Activated CD4-positive, alpha-beta T cell treated with anti-CD3 and anti-CD28 coated beads for 48 hours (primary cell): ENCODE measurements around the gene LRRD1.
A peak's percentile ranks its signal among the peaks of the same experiment; 100 is the strongest.
"Not testable (repeated sequence)": the region's sequence is repeated elsewhere in the genome, so short reads cannot be mapped to it uniquely, and the experiment has no call there.

Experiments used
- DNase-seq: peaks from one replicate; pipeline ENCODE4 v3.0.0-alpha.2; 2020

Gene LRRD1

DNA sequence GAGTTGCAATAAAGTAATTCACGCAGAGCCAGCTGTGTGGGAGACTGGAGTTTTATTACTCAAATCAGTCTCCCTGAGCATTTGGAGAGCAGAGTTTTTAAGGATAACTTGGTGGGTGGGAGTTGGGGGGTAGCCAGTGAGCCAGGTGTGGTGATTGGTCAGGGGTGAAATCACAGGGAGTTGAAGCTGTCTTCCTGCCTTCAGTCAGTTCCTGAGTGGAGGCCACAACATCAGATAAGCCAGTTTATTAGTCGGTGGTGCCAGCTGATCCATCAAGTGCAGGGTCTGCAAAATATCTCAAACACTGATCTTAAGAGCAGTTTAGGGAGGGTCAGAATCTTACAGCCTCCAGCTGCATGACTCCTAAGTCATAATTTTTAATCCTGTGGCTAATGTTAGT lies 41.4 kb downstream of the LRRD1 start:
- no peak for DNase-seq

DNA sequence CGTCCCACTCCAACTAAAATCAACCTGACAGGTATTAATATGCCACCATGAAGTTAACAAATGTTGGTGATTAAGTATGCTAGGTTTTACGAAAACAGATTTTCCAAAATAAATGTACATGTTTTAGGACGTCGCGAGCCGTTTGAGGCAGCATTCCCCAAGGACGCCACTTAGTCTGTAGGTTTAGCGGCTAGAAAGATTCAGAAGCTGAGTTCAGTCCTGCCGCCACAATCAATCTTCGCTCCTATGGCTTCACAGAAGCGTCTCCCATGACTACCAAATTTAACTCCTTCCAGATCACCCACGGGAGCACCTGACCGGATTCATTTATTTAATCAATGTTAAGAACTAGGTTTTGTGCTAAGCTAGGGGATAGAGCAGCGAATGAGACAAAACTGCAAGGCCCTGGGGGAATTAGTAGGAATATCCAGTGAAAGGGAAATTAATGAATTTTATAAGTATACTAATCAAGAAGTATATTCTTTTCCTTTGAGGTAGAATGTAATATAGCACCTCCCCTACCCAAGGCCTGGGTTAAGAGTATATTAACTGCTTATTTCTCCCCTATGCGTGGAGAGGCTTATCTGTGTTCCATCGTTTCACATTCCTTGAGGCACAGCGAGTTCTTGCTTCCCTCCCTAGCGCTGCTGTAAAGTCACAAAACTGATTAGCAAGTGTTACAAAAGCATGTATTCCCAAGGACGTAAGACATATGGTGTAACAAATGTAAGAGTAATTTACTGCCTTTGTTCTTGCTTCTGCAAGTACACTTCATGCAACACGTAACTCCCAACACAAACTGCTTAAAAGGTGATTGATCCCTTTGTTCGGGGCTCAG lies 43.7 kb downstream of the LRRD1 start:
- no peak for DNase-seq

DNA sequence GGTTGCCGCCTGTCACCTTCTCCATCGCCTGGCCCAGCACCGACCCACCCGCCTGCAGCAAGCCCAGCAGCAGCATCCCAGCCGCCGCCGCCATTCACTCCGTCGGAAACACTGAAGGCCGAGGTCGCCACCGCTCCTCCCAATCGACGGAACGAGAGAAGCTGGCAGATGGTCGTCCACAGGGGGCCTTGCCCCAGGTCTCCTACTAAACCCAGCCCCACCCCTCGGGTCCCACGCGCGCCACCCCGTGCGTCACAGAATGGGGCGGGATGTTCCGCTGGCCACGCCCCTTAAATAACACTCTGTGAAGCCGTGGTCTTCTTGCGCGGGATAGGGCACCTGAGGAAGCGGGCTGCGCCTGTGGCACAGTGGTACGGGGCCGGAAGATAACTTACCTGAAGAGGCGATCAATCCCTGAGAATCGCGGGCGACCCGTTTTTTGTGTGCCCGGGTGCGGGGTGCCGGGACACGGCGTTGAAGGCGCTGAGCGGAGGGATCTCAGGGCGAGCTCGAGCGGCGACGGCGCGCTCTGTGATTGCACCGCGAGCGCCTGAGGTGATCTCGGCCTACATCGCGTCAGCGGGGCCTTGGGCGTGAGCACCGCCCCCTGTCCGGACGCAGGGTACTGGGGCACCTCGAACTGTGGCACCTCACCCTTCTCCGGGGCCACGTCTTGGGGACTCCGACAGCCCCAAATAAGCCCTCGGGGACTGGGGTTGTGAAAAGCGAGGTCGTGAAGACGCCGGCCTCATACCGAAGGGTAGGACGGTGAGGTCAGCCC lies 44.5 kb downstream of the LRRD1 start, which contains the start of gene CYP51A1:
TSS of gene CYP51A1 (minus strand) at position 207 of the 781 bp plus-strand sequence. CDS start at position 94, 113 bp downstream.
- peak; percentile 94 for DNase-seq

DNA sequence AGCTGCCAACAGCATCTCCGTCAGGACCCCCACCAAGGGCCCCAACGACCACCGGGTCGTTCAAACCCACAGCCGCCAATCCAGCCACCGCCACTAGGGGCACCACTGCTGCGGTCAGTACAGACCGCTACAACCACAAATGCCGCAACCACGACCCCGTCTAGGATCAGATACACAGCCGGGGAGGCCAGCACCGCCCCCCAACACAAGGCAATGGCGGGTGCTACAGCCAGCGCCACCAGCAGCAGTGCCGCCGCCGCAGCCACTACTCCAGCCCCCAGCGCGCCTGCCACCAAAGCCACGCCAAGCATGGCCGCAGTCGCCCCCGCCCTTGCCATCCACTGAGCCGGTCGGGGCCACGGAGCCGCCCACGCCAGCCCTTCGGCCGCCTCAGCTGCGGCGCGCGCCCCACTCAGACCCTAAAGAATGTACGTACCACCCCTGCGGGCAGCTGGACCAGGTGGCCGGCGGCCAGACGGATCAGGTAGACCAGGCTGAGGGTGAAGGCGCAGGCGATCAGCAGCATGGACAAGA lies 45.1 kb downstream of the LRRD1 start:
- DNase-seq = peak; percentile 71

DNA sequence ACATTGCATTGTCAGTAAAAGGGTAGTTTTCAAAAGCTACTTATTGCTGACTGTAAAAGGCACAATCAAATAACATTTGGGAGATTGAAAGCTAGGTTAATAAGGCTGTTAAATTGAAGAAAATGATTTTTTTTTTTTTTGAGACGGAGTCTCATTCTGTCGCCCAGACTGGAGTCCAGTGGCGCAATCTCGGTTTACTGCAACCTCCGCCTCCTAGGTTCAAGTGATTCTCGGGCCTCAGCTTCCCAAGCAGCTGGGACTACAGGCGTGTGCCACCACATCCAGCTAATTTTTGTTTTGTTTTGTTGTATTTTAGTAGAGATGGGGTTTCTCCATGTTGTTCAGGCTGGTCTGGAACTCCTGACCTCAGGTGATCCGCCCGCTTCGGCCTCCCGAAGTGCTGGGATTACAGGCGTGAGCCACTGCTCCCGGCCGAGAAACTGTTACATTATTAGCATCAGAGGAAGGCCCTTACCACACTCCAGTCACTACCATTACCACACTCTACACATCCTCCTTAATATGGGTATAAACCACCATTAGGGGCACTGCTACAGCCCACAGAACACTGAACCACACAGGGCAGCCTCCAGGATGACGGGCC lies 45.7 kb downstream of the LRRD1 start:
- no peak for DNase-seq

DNA sequence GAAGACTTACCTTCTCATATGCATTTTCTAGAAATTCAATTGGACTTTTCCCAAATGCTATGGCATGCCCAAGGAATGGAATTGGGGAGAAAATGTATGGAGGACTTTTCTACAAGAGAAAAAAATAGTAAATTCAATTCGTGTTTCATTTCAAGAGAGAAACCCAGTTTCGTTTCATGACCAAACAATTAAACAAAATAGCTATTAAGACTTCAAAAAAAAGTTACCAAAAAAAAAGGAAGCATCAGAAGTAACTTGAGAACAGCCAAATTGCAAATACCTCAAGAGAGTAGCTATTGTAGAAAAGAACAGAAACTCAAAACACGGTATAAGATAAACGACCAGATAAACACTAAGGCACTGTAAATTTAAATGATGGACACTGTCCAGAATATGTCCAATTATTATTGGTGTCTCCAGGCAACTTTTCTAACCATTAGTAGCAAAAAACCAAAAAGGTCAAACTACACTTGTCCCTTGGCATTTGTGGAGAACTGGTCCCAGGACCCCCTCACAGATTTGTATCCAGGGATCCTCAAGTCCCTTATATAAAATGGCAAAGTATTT lies 47.1 kb downstream of the LRRD1 start:
- no peak for DNase-seq

DNA sequence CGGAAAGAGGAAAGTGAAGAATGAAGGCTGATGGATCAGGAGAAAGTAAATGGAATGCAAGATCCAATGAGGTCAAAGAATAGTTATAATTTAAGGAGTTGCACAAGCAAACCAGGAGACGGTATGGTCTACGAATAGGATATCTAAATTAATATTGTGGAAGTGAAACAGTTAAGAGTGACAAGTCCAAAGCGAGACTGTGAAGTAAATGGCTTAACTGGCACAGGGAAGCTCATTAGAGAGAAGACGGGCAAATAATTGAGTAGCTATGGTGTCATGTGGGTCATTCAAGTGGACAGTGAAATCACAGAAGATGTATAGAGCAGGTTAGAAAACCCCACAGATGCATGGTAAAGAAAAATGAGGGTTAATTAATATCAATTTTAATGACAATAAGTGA lies 47.8 kb downstream of the LRRD1 start:
- no peak for DNase-seq

DNA sequence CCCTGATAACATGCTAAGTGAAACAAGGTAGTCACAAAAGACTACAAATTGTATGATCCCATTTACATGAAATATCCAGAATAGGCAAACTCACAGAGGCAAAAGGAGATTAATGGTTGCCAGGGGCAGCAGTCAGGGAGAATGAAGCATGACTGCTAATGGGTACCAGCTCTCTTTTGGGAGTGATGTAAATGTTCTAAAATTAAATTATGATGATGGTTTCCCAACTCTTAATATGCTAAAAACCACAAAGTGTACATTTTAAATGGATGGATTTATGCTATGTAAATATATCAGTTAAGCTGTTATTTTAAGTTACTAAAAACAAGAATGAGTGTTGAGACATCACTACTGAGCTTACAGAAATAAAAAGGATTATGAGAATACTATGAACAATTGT lies 57.3 kb downstream of the LRRD1 start:
- DNase-seq = no peak

DNA sequence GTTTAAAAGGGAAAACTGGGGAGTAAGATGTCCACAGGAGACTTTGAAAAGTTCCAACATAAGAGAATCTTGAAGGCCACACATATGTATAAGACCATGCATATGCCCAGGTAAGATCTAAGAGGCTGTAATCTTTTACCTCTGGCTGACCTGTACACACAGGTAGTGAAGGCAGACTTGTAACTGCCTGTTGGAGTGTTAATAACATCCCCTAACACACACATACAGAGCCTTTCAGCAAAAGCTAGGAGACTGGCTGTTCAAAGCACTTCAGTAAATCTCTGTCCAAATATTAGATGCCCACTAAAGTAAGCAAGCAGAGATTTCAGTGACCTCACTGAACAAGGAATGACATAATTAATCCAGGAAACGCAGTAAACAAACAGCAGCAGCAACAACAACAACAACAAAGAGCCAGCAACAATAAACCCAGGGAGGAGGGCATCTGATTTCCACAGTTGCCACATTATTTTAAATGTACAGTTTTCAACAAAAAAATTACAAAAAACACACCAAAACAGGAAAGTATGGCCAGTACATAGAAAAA lies 59.7 kb downstream of the LRRD1 start:
- no peak for DNase-seq

DNA sequence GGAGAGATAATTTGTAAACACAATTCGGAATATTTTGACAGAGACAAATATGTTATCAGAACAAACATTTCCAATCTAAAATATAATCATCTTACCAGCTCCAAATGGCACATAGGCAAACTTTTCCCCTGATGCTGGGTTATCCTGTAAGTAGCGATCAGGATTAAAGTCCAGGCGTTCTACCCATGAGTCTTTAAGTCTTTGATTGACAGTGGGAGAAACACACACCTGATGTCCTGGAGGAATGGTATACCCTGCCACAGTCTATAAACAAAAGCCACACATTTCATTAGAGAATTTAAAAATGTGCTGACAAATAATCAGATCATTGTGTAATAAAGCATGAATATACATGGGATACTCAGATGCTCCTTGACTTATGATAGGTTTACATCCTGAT lies 62.0 kb downstream of the LRRD1 start:
- DNase-seq = no peak

DNA sequence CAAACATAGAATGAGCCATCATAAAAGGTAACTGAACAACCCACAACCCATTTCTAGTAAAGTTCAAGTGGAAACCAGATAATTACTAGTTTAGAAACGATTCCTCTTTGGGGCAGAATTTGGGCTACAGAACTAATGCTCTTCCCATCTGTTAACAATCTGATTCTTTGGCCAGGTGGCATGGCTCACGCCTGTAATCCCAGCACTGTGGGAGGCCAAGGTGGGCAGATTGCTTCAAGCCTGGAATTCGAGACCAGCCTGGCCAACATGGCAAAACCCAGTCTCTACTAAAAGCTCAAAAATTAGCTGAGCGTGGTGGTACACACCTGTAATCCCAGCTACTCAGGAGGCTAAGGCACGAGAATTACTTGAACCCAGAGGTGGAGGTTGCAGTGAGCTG lies 63.1 kb downstream of the LRRD1 start:
- no peak for DNase-seq

DNA sequence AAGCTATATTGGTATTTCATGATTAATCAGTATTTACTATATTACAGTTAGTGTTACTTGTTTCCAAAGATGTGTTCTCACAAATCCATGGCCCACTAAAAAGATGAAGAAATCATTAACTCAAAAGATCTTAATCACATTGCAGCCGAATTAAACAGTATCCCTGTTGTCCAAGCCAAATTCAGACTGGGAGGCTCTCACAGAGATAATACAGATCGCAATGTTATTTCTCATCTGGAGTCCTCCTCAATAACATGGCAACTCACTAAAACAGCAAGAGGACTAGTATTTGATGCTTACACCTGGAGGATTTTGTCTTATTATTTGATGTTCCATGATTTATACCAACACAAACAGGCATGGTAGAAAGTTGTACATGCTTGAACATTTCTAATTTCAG lies 68.1 kb downstream of the LRRD1 start:
- no peak for DNase-seq

DNA sequence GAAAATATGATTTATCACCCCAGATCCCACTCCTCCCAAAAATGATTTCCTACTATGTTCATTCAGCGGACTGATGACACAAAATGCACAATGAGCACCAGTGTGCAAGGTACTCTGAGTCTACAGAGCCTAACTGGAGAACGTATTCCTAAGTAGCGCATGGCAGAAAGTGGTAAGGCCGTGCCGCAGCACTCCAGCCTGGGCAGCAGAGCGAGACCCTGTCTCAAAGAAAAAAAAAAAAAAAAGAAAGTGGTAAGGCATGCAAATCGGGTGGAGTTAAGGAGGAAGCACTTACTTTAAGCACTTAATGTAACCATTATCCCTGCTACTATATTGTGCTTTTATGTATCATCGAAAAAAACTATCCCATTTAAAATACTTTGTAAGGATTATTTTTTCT lies 70.1 kb downstream of the LRRD1 start:
- no peak for DNase-seq

DNA sequence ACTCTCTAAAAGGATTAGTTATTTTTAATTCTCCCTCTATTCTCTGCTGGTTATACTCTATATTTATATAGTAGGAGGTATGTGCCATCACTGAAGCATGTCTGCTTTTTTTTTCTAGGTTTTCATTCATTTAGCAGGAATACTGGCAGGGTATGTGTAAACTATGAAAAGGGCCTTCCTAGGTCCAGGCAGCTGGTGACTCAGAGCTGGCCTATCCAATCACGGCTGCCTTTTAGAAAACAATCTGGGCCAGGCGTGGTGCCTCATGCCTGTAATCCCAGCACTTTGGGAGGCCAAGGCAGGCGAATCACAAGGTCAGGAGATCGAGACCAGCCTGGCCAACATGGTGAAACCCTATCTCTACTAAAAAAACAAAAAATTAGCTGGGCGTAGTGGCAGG lies 76.1 kb downstream of the LRRD1 start:
- DNase-seq = not testable (repeated sequence)

DNA sequence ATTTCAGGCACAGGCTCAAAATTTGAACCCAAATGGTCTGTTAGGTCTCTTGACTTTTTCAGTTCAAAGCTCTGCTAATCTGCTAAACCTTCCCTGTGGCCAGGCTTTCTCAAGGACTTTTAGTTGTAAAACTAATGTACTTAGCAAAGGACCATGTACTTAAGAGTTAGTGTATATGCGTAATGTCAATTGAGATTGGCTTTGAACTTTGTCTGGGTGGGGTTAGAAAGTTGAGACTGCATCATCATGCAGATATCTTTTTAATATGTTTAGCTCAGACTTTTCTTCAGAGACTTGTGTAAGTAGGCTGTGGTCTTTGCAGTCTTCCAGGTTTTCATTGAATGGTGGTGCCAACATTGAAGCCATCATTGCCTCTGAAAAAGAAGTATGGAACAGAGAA lies 78.4 kb downstream of the LRRD1 start:
- no peak for DNase-seq

DNA sequence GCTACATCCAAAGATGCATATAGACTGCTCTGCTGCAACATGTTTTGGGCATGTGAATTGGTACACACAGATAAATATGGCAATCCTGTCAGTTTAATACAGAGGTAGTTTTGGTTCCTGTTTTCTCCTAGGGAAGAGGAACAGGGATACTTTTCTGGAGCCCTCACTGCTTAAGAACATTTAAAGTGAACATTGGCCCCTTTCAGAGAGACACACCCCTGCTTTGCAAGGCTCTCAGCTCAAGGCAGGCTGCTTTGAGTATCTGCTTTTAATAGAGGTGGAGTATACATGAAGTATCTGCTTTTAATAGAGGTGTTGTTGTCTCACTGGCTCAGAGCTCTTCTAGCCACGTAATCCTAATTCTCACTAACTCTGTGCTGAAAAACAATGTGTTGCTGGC lies 83.6 kb downstream of the LRRD1 start:
- no peak for DNase-seq
